H1 (cell line): Measurements from ENCODE around the gene TGM5. TPM values are rescaled to one million over a fixed set of nuclear protein-coding genes. Genes with fewer than 3 reads are reported as not detected.

Experiments used
- CTCF ChIA-PET: fragments of 300-600 bp; sonication (Branson Sonifier 250); formaldehyde crosslinking; loops from one replicate; lab custom pipeline; 2021; ENCODE audit not compliant: partially characterized antibody; lab: Charles Lee
- POLR2A ChIA-PET: fragments of 300-600 bp; sonication (Branson Sonifier 250); formaldehyde crosslinking; loops from one replicate; lab custom pipeline; 2021; ENCODE audit warnings: inconsistent platforms; ENCODE audit not compliant: partially characterized antibody; lab: Charles Lee
- DNase-seq, 2 experiments: peaks; one replicate each; pipeline versions ENCODE4 v3.0.0 to v3.0.0-alpha.2; 2010 to 2022; ENCODE audit warnings: low spot score in 2 of 2, low read depth in 1 of 2, mixed read lengths in 1 of 2
- FAIRE-seq: peaks from 2 replicates; lab custom pipeline; 2011; peaks lifted over from hg19 to GRCh38; lab: Jason Lieb, UNC
- H2AFZ ChIP-seq: 2 replicates; pipeline ENCODE4 v1.8.1; 2012; ENCODE audit warnings: low read length, inconsistent platforms
- H2AK5ac ChIP-seq: 2 replicates; pipeline ENCODE4 v1.6.1; 2013; ENCODE audit warnings: low read depth, low read length
- H2BK120ac ChIP-seq: replicated peaks from 2 replicates; pipeline ENCODE3; 2013; ENCODE audit warnings: low read depth, low read length, inconsistent platforms
- H2BK12ac ChIP-seq: 2 replicates; pipeline ENCODE4 v1.6.1; 2013; ENCODE audit warnings: low read depth, low read length
- H2BK15ac ChIP-seq: 2 replicates; pipeline ENCODE4 v1.6.1; 2013; ENCODE audit warnings: low read length
- H2BK20ac ChIP-seq: 2 replicates; pipeline ENCODE4 v1.6.1; 2013; ENCODE audit warnings: low read length
- H2BK5ac ChIP-seq: 2 replicates; pipeline ENCODE4 v1.6.1; 2013; ENCODE audit warnings: low read depth, low read length
- H3K14ac ChIP-seq: 2 replicates; pipeline ENCODE4 v1.6.1; 2013; ENCODE audit warnings: inconsistent platforms; ENCODE audit not compliant: insufficient read length
- H3K18ac ChIP-seq: 2 replicates; pipeline ENCODE4 v1.6.1; 2013; ENCODE audit warnings: low read length; ENCODE audit errors: extremely low read depth
- H3K23ac ChIP-seq: 2 replicates; pipeline ENCODE4 v1.6.1; 2013; ENCODE audit warnings: inconsistent platforms; ENCODE audit not compliant: insufficient read length
- H3K23me2 ChIP-seq: 2 replicates; pipeline ENCODE4 v1.6.1; 2013; ENCODE audit warnings: low read depth, low read length
- H3K27ac ChIP-seq: 2 replicates; pipeline ENCODE4 v1.6.1; 2011; ENCODE audit warnings: low read depth, low read length, inconsistent platforms
- H3K27me3 ChIP-seq, 4 experiments: replicated peaks in 1 of 4; 1 replicate in 1 of 4; 2 replicates in 3 of 4; pipeline versions ENCODE4 v1.6.1 to v1.8.1; 2011 to 2013; ENCODE audit warnings: low read length in 3 of 4, mild to moderate bottlenecking in 3 of 4, inconsistent platforms in 2 of 4, mixed read lengths in 2 of 4, moderate library complexity in 1 of 4; ENCODE audit not compliant: control insufficient read depth in 3 of 4, insufficient read depth in 3 of 4; ENCODE audit errors: extremely low read depth in 1 of 4
- H3K36me3 ChIP-seq, 4 experiments: 2 replicates each; pipeline versions ENCODE4 v1.6.1 to v1.8.1; 2011 to 2013; ENCODE audit warnings: mild to moderate bottlenecking in 4 of 4, low read length in 3 of 4, moderate library complexity in 2 of 4, control low read depth in 1 of 4, inconsistent platforms in 1 of 4; ENCODE audit not compliant: insufficient read depth in 4 of 4, control insufficient read depth in 2 of 4
- H3K4ac ChIP-seq: replicated peaks from 2 replicates; pipeline ENCODE3; 2013; ENCODE audit warnings: low read length, low read depth, mixed read lengths, inconsistent platforms; ENCODE audit not compliant: insufficient read length
- H3K4me1 ChIP-seq, 4 experiments: replicated peaks in 1 of 4; 1 replicate in 1 of 4; 2 replicates in 3 of 4; pipeline versions ENCODE4 v1.6.1 to v1.8.1; 2011 to 2013; ENCODE audit warnings: low read length in 3 of 4, inconsistent platforms in 2 of 4, mixed read lengths in 1 of 4; ENCODE audit not compliant: insufficient read depth in 4 of 4, control insufficient read depth in 3 of 4
- H3K4me2 ChIP-seq, 2 experiments: 2 replicates each; pipeline versions ENCODE4 v1.6.1 to v1.8.1; 2011 to 2013; ENCODE audit warnings: low read depth in 2 of 2, low read length in 2 of 2, control low read depth in 1 of 2, inconsistent platforms in 1 of 2, mild to moderate bottlenecking in 1 of 2; ENCODE audit not compliant: insufficient read depth in 1 of 2
- H3K4me3 ChIP-seq, 4 experiments: fragments of 200-600, 300-600 bp in 1 of 4; sonication (generic), shearing (Covaris generic), sonication (Bioruptor Twin) in 1 of 4; 2 replicates each; pipeline versions ENCODE4 v1.5.1 to v1.8.1; 2011 to 2016; ENCODE audit warnings: low read length in 4 of 4, low read depth in 3 of 4, control low read depth in 2 of 4, inconsistent platforms in 2 of 4, mild to moderate bottlenecking in 2 of 4, mixed read lengths in 1 of 4, moderate library complexity in 1 of 4; ENCODE audit not compliant: insufficient read depth in 2 of 4; ENCODE audit errors: extremely low read depth in 1 of 4
- H3K56ac ChIP-seq: replicated peaks from 2 replicates; pipeline ENCODE3; 2013; ENCODE audit warnings: low read depth, mild to moderate bottlenecking, mixed read lengths, low read length, inconsistent platforms; ENCODE audit not compliant: insufficient read length
- H3K79me1 ChIP-seq: 2 replicates; pipeline ENCODE4 v1.6.1; 2013; ENCODE audit warnings: low read depth, low read length, control low read depth
- H3K79me2 ChIP-seq, 2 experiments: 2 replicates each; pipeline versions ENCODE4 v1.6.1 to v1.8.1; 2012 to 2013; ENCODE audit warnings: low read length in 2 of 2, mild to moderate bottlenecking in 2 of 2, inconsistent platforms in 1 of 2; ENCODE audit not compliant: insufficient read depth in 2 of 2, control insufficient read depth in 1 of 2
- H3K9ac ChIP-seq, 4 experiments: replicated peaks in 1 of 4; 1 replicate in 1 of 4; 2 replicates in 3 of 4; pipeline versions ENCODE4 v1.6.1 to v1.8.1; 2011 to 2013; ENCODE audit warnings: low read depth in 3 of 4, low read length in 3 of 4, control low read depth in 2 of 4, mild to moderate bottlenecking in 2 of 4, moderate library complexity in 2 of 4, inconsistent platforms in 1 of 4; ENCODE audit errors: extremely low read depth in 1 of 4
- H3K9me3 ChIP-seq, 2 experiments: 2 replicates each; pipeline versions ENCODE4 v1.6.1 to v1.8.1; 2012 to 2013; ENCODE audit warnings: mild to moderate bottlenecking in 2 of 2, moderate library complexity in 2 of 2, control low read depth in 1 of 2, inconsistent platforms in 1 of 2, low read depth in 1 of 2, low read length in 1 of 2, mixed read lengths in 1 of 2; ENCODE audit not compliant: insufficient read depth in 2 of 2
- H4K20me1 ChIP-seq, 2 experiments: replicated peaks in 1 of 2; 2 replicates each; pipeline versions ENCODE3 to v1.8.1; 2011 to 2013; ENCODE audit warnings: inconsistent platforms in 2 of 2, low read length in 2 of 2, mild to moderate bottlenecking in 1 of 2; ENCODE audit not compliant: insufficient read depth in 2 of 2, control insufficient read depth in 1 of 2
- H4K5ac ChIP-seq: 2 replicates; pipeline ENCODE4 v1.6.1; 2013; ENCODE audit warnings: low read length, low read depth, mixed read lengths, inconsistent platforms; ENCODE audit not compliant: insufficient read length
- H4K8ac ChIP-seq: 2 replicates; pipeline ENCODE4 v1.8.0; 2013; ENCODE audit warnings: mild to moderate bottlenecking, moderate library complexity, low read length, inconsistent platforms; ENCODE audit not compliant: insufficient read depth; ENCODE audit errors: extremely low read depth
- H4K91ac ChIP-seq: replicated peaks from 2 replicates; pipeline ENCODE3; 2013; ENCODE audit warnings: low read length, mixed read lengths, inconsistent platforms; ENCODE audit not compliant: insufficient read length
- ATF3 ChIP-seq: IDR thresholded peaks from 2 replicates; pipeline ENCODE4 v1.6.1; 2011; ENCODE audit warnings: low read depth, mild to moderate bottlenecking, low read length; ENCODE audit not compliant: insufficient read depth
- CEBPB ChIP-seq: IDR thresholded peaks from 2 replicates; pipeline ENCODE4 v1.6.1; 2012; ENCODE audit warnings: low read depth, low read length
- CTCF ChIP-seq, 3 experiments: IDR thresholded peaks; 1 replicate in 2 of 3; 2 replicates in 1 of 3; pipeline versions ENCODE4 v1.5.1 to v1.6.1; 2011; ENCODE audit warnings: low read length in 3 of 3, mild to moderate bottlenecking in 3 of 3, inconsistent platforms in 2 of 3, low read depth in 1 of 3, moderate library complexity in 1 of 3; ENCODE audit not compliant: insufficient read depth in 1 of 3; ENCODE audit errors: control extremely low read depth in 1 of 3
- POLR2A ChIP-seq, 2 experiments: IDR thresholded peaks; 1 replicate in 1 of 2; 2 replicates in 1 of 2; pipeline ENCODE4 v1.6.1; 2011; ENCODE audit warnings: low read depth in 2 of 2, low read length in 2 of 2, mild to moderate bottlenecking in 2 of 2; ENCODE audit errors: control extremely low read depth in 1 of 2
- WGBS, 2 experiments: shearing (Covaris generic) in 1 of 2; methylation state at CpG; one replicate each; pipeline versions ENCODE4 v1.1.6 to v1.1.7; 2013 to 2015; ENCODE audit warnings: low lambda C conversion rate in 2 of 2, mixed read lengths in 2 of 2, inconsistent platforms in 1 of 2, low coverage in 1 of 2, missing lambda C conversion rate in 1 of 2; ENCODE audit not compliant: insufficient replicate concordance in 2 of 2, insufficient coverage in 1 of 2, insufficient read length in 1 of 2; ENCODE audit errors: extremely low coverage in 1 of 2, missing lambda C conversion rate in 1 of 2; 5-methylcytosine and 5-hydroxymethylcytosine counted together
- polyA plus RNA-seq, 7 experiments: library from polyadenylated mRNA; depleted of rRNA in 3 of 7; stranded (reverse) in 5 of 7; unstranded in 2 of 7; fragments of >200 nt in 5 of 7; fragments of 200-250 nt in 2 of 7; gene quantifications; 1 replicate in 5 of 7; 2 replicates in 1 of 7; 4 replicates in 1 of 7; pipeline versions ENCODE4 v1.2.1 to v1.2.3, GENCODE V29; 2011 to 2013; ENCODE audit warnings: missing spikeins in 2 of 7, mixed read lengths in 2 of 7
- total RNA-seq: library from RNA; stranded (reverse); fragmentation: NEBNext Ultra II Directional; extraction: Animal tissue kit (Norgen Biotek cat#: 25700); gene quantifications from 2 replicates; pipeline ENCODE4 v1.2.1, GENCODE V29; 2021

TGM5 gene
- total and polyA plus RNA-seq, 2 of the 8 experiments (the other 6 are each of a cell fraction or from before 2014, with no cell fraction given) = not detected

- H4K20me1 ChIP-seq = no peaks in the 10 kb centered on the region
- POLR2A ChIA-PET = no interaction called here
- no peak for TF ChIP-seq ATF3
- no peak for TF ChIP-seq CTCF (IDR thresholded peaks at IDR 0.05; ENCODE audit: control extremely low read depth in 1 of 3, insufficient read depth in 1 of 3, low read depth in 1 of 3, low read length in 3 of 3)
- TF ChIP-seq POLR2A (IDR thresholded peaks at IDR 0.05; ENCODE audit: control extremely low read depth in 1 of 2, low read depth in 2 of 2, low read length in 2 of 2) = no peak
- no peak for TF ChIP-seq CEBPB
- TF ChIP-seq, all 59 proteins: peak for 0
- no peak overlapping the region for H4K5ac ChIP-seq
- H3K18ac ChIP-seq = no peak overlapping the region
- no peak overlapping the region for H2BK20ac ChIP-seq
- H3K9ac ChIP-seq = no peak overlapping the region
- H3K9me3 ChIP-seq = no peaks in the 10 kb centered on the region
- H3K23me2 ChIP-seq = no peaks in the 10 kb centered on the region
- CTCF ChIA-PET = interaction anchor here (0.7 to 6.7 kb wide), 4 partner anchors 10 to 38 kb away, joined by 3 to 39 read pairs (median 8); no protein-coding TSS in a partner anchor
- FAIRE-seq = no peak
- no peak overlapping the region for H3K23ac ChIP-seq
- no peak overlapping the region for H3K14ac ChIP-seq
- no peak overlapping the region for H2BK120ac ChIP-seq
- no peaks in the 10 kb centered on the region for H3K36me3 ChIP-seq
- H2AFZ ChIP-seq = no peak overlapping the region
- no peak for DNase-seq
- H3K4me2 ChIP-seq = no peak overlapping the region
- no peak overlapping the region for H3K56ac ChIP-seq
- H2AK5ac ChIP-seq = no peak overlapping the region
- no peaks in the 10 kb centered on the region for H3K79me2 ChIP-seq
- H3K4me1 ChIP-seq = no peaks in the 10 kb centered on the region
- H2BK5ac ChIP-seq = no peak overlapping the region
- H3K27me3 ChIP-seq = no peaks in the 10 kb centered on the region
- no peak overlapping the region for H3K4ac ChIP-seq
- no peak overlapping the region for H3K4me3 ChIP-seq
- no peak overlapping the region for H4K91ac ChIP-seq
- WGBS, 2 experiments = 75% methylated on average over 5 of the region's 5 CpGs; no CpG with 5 or more reads in 1 of the 2 experiments
- H3K27ac ChIP-seq = no peak overlapping the region
- H2BK15ac ChIP-seq = no peak overlapping the region
- H2BK12ac ChIP-seq = no peak overlapping the region; the same call in 1 of the 2 replicates
- H3K79me1 ChIP-seq = no peaks in the 10 kb centered on the region
- H4K8ac ChIP-seq = no peak overlapping the region
These were observed 24.1 kb downstream of the TGM5 start for GRCh38 chr15:43242616-43243015.
